SK-N-SH treated with all-trans-retinoic acid at 6 μM for 48 hours (cell line): ENCODE results near the gene ARID1B.

Experiments
- ARNTL ChIP-seq: fragments of 450-650 bp; formaldehyde crosslinking; IDR thresholded peaks from 2 replicates; pipeline ENCODE4 v1.5.0; 2020; ENCODE audit warnings: low read depth, mild to moderate bottlenecking, moderate library complexity, borderline replicate concordance
- CREB5 ChIP-seq: fragments of 250-450 bp; sonication (Bioruptor Pico); IDR thresholded peaks from 2 replicates; pipeline ENCODE4 v1.5.1; 2020; ENCODE audit warnings: low read depth, mild to moderate bottlenecking, moderate library complexity
- OSR1 ChIP-seq: fragments of 250-450 bp; sonication (Bioruptor Pico); IDR thresholded peaks from 2 replicates; pipeline ENCODE4 v1.8.0; 2022; ENCODE audit warnings: moderate library complexity, mild to moderate bottlenecking, inconsistent platforms
- RARB ChIP-seq: fragments of 250-450 bp; sonication (Bioruptor Pico); IDR thresholded peaks from 2 replicates; pipeline ENCODE4 v1.8.0; 2021; ENCODE audit warnings: mild to moderate bottlenecking, moderate library complexity
- SNAI2 ChIP-seq: fragments of 250-450 bp; sonication (Bioruptor Pico); IDR thresholded peaks from 2 replicates; pipeline ENCODE4 v1.5.0; 2020; ENCODE audit warnings: mild to moderate bottlenecking, moderate library complexity
- TOX ChIP-seq: fragments of 250-450 bp; sonication (Bioruptor Pico); IDR thresholded peaks from 2 replicates; pipeline ENCODE4 v1.8.0; 2021; ENCODE audit warnings: mild to moderate bottlenecking, moderate library complexity, borderline replicate concordance
- ZNF565 ChIP-seq: fragments of 450-650 bp; formaldehyde crosslinking; conservative IDR thresholded peaks from 2 replicates; pipeline ENCODE4 v1.5.0; 2020; ENCODE audit warnings: low read depth, mild to moderate bottlenecking, moderate library complexity
- ZNF70 ChIP-seq: fragments of 450-650 bp; formaldehyde crosslinking; IDR thresholded peaks from 2 replicates; pipeline ENCODE4 v1.5.0; 2020; ENCODE audit warnings: mild to moderate bottlenecking, moderate library complexity

- TF ChIP-seq SNAI2: no peak
- no peak for TF ChIP-seq ZNF565
- TF ChIP-seq CREB5: no peak
- no peak for TF ChIP-seq OSR1 (CRISPR knock-in tag)
- TF ChIP-seq ZNF70 (CRISPR knock-in tag): no peak
- no peak for TF ChIP-seq RARB (CRISPR knock-in tag)
- TF ChIP-seq TOX (CRISPR knock-in tag): no peak
- no peak for TF ChIP-seq ARNTL (CRISPR knock-in tag)
These were observed 93.9 kb downstream of the ARID1B start for GRCh38 chr6:156870924-156871539.
